GM18511 (cell line): Measurements from ENCODE around the gene ZNF423.
"Not testable (repeated sequence)": the region's sequence is repeated elsewhere in the genome, so short reads cannot be mapped to it uniquely, and the experiment has no call there.

ENCODE experiments used
- ATAC-seq: cut with Tn5 transposase; IDR thresholded peaks from one replicate; pipeline ENCODE4 v1.9.1; 2021; ENCODE audit warnings: mild to moderate bottlenecking, moderate library complexity; ENCODE audit not compliant: unreplicated experiment

ZNF423 gene

GRCh38 chr16:49523435-49524159 lies 332.3 kb downstream of the ZNF423 start:
- no peak for ATAC-seq

DNA sequence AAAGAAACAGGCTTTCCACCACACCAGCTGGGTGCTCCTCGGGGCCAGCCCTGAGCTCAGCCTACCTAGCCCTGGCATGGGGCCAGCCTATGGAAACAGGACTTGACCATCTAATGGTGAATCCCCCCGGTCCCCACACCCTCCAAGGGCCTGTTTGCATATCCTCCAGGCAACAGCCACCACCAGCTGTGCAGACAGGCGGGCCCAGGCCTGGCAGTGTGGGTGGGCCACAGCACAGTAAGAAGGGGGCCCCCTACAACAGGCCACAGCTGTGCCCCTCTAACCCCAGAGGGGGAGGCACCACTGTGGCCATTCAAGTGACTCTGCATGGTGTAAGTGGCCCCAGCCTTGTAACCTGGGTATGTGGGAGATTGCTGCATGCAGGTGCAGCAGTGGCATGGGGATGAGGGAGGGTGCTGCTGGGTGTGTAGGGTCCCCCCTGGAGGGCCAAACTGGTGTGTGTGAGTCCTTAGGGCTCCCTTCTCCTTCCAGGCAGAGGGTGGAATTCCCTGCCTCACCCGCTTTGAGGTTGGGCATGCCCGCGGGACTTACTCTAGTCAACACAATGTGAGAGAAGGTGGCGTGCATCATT lies 334.1 kb downstream of the ZNF423 start:
- ATAC-seq = no peak

- no peak for ATAC-seq
Measured at GRCh38 chr16:49520492-49521038, 335.3 kb downstream of the ZNF423 start.

DNA sequence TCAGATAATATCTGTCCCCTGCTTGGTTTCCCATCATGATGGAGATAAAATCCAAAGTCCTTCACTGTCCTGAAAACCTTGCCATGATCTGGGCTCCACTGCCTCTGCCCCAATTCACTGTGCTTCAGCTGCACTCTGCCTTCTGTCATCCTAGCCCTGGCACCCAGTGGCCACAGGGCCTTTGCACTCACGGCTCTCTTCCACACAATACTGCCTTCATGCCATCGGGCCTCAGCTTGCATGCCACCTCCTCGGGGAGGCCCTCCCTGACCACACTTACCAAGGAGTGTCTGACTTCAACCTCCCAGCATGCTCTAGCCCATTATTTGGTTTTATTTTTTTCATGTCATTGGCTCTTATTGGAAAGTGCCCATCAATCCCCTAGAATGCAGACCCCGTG lies 336.2 kb downstream of the ZNF423 start:
- ATAC-seq = no peak

DNA sequence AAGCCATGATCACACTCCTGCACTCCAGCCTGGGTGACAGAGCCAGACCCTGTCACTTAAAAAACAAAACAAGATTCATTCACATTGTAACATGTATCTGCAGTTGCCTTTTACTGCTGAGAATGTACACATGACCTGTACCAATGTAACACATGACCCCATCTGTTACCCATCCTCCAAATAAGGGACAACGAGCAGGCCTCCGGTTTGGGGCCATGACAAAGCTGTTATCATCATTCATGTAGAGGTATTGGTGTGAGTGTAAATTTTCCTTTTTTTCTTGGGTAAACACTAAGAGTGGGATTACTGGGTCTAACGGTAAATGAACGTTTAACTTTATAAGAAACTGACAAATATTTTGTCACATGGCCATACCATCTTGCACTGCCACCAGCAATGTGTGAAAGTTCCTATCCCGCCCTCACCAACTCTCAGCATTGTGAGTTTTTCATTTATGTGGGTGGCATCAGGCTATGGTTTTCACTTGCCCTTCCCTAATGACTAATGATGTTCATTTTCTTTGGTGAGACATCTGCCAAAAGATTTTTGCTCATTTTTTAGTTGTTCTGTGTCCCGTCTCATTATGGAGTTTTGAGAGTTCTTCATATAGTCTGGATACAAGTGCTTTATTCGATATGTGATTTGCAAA lies 336.8 kb downstream of the ZNF423 start:
- no peak for ATAC-seq

- ATAC-seq = no peak
Measured at GRCh38 chr16:49516382-49517036, 339.4 kb downstream of the ZNF423 start.

DNA sequence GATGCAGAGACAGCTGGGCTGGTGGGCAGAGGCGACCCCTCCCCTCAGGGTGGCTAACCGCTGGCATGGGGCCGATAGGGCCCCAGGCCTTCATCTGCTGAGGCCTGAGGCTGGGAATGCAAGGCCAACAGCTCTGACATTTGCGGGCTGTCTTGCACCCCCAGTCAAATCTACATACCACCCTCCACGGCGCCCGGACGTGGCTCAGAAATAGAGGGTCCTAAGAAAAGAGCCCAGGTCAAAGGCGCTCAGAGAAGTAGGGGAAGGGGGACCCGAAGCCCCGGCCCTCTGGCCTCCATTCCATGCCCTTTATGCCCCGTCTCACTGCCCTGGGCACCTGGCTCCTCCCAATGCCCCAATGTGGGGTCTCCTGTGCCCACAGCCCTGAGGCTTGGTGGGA lies 340.1 kb downstream of the ZNF423 start:
- no peak for ATAC-seq

DNA sequence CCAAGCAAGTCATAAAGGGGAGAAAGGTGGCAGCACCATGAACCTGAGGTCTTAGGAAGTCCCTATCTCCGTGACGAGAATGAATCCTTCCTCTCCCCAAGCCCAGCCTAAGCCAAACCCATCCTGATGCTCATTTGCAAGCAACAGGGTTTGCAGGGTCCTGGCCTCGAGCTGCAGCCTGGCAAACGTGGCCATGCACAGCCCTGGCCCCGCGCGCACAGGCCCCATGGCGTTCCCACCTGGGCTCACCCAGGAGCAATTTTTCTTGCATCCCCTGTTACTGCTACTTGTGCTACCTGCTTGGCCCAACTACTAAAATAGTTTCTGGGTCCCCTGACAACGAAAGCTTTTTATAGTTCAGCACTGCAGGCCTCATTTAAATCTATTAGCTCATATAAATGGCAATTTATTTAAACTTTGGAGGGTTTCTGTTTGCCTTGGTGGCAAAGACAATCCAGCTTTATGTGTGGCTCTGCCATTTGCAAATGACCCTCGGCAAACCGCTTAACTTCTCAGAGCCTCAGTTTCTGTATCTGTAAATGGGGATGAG lies 340.8 kb downstream of the ZNF423 start:
- no peak for ATAC-seq

DNA sequence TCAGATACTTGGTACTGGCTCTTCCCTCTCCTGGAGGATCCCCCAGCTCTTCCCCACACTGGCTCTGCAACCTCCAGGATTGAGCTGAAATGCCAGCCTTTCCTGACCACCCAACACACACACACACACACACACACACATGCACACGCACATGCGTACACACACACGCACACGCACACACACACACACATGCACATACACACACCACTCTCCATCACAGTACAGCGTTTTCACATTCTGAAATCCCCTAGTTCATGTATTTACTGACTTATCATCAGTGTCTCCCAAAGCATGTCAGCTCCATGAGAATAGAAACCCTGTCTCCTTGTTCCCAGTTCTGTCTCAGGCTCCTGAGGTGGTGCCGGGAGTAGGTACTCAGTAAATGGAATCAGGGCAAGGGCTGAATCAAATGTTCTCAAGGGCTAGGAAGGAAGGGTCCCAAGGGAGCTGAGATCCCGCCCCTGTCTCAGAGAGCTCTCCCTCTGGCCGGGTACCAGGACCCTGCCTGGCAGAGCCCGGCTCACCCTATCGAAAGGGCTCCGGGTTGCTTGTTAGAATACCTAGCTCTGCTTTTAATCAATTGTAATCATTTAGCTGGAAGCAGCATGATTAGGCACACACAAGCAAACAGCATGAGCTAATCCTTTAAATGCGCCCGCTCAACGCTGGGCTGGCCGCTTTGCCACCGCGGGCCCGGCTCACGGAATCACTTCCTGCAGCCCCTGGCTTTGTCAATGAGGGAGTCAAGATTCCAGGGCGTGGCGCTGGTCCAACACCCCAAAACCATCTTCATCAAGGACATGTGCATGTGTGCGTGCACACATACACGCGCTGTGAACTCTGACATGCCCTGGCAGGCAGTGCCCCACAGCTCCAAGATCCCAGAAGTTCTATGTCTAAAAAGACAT lies 341.6 kb downstream of the ZNF423 start:
- no peak for ATAC-seq

GRCh38 chr16:49513040-49513439 lies 342.9 kb downstream of the ZNF423 start:
- no peak for ATAC-seq

DNA sequence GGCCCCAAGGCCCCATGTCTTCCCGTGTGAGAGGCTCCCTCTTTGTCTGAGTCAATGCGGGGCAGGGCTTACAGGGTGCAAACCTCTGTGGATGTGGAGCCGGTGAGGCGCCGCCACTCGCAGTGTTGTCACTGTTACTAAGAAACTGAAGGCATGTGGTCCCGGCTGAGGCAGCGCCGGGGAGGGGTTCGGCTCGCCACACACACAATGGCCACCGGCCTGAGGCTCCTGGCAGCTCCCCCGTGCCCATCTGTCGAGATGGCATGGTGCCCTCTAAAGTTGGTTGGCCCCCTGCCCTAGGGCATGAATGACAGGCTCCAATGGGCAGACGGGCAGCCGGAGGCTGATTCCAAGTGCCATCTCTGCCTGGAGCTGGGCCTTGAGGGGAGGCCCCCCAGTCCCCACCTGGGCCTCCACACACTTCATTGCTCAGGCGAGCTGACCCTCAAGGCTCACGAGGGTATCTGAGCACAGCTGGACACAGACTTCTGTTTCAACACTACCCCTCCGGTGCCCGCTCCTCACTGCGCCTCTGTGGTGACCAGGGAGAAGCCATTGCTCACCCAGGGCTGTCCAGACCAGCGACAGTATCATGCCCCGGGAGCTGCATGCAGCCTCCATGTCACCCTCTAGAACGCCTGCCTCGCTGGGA lies 345.1 kb downstream of the ZNF423 start:
- no peak for ATAC-seq

DNA sequence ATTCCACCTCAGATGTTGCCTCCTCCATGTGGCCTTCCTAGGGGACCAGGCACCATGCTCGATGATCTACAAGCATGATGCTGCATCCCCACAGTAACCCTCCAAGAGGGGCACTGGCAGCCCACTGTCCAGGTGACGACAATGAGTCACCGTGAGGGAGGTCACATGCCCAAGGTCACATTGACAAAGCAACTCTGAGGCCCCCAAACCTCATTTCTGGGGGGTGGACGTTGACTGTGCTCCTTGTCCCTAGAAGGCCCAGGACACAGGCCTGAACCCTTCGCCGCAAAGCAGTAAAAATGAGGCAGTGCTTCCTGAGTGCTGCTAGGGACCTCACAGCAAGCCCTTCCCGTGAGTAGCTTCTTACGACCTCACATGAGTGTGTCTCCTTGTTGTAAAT lies 345.8 kb downstream of the ZNF423 start:
- ATAC-seq = no peak

GRCh38 chr16:49506058-49507013 lies 349.6 kb downstream of the ZNF423 start:
- ATAC-seq = not testable (repeated sequence)

DNA sequence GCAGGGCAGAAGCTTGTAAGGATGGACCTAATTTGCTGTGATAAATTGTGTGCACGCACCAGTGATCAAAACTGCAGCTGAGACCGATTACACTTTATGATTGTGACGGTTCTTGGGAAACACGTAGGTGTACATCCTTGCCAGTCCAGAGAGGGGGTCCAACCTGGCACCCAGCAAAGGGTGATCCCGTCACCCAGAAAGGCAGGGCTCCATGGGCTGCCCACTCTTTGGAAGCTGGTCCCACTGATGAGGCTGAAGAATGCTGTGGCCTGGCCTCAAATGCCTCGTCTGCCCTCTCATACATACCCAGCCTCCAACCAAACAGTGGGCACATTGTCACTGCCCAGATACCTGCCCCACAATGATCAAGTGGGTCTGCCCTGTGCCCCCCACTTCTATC lies 350.4 kb downstream of the ZNF423 start:
- ATAC-seq = no peak

DNA sequence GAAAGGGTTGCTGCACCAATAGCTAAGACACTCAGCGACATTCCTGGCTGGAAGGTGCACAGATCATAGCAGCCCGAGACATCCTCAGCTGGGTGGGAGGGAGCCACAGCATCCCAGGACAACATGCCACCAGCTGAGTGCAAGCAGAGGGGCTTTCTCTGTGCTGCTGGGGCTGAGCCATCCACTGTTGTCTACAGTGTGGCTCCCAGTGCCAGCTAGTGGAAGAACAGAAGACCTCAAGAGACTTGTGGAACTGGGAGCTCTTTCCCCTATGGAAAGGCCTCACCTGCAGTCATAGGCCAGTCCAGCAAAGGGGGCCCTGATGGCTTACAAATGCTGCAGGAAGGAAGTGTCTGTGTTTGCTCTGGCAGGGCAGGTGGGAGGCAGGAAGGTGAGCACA lies 351.3 kb downstream of the ZNF423 start:
- ATAC-seq = no peak

GRCh38 chr16:49504023-49504364 lies 351.9 kb downstream of the ZNF423 start:
- no peak for ATAC-seq

GRCh38 chr16:49503256-49504022 lies 352.5 kb downstream of the ZNF423 start:
- ATAC-seq = peak; percentile 89
